Right forelimb (tissue), 1 donor: ENCODE data around the gene AMBRA1.

Experiments
- DNase-seq: peaks from one replicate; pipeline ENCODE4 v3.0.0-alpha.2; 2018

AMBRA1 gene

DNA sequence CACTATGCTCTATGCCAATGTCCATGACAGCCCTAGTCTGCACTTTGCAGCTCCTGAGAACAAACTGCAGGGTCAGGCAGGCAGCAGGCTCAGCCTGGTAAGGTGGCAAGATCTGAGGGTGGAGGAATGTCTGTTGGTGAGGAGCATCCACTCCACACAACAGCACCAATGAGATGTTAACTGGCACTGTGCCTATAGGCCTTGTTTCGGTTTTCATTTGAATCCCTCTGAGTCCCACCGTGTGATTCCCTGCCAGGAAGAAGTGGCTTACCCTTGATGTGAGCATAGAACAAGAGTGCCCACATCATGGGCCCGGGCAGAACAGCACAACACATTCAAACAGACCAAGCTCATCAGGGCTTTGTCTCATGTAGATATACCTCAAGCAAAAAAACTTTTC is 158.1 kb downstream of the AMBRA1 start:
- no peak for DNase-seq

DNA sequence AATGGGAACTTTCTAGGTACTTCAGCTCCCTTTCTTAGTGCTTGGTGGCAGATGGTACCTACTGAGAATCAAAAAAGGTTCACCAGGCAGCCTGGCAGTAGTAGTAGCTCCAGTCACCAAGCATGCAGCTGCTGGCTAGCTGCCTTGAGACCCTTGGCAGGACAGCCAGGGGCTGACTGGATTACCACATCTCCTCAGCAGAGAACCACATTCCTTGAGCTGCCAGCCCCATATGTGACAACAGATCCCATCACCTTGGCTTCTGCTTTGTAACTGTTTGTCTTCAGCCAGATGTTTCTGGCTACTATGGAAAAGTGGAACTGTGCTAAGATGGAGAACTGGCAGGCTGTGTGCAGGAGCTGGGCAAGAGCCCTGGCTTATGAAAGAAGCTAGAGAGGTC is 162.6 kb downstream of the AMBRA1 start:
- DNase-seq: no peak

DNA sequence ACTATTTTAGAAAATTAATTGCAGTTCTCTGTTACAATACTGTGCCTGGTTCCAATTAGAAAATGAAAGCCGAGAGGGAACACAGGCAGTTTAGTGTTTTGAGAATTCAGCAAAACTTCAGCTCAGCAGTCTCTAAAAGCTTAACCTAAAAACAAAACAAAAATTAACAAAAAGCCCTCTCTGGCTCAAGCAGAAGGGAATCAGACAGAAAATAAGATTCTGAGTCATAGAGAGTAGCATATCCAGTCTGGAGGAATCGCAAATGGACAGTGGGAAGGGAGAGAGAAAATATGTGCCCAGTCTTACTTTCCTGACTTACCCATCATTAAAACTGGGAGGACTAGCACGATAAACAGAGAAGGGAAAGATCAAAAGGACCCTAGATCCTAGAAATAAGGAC is 164.1 kb downstream of the AMBRA1 start:
- no peak for DNase-seq

DNA sequence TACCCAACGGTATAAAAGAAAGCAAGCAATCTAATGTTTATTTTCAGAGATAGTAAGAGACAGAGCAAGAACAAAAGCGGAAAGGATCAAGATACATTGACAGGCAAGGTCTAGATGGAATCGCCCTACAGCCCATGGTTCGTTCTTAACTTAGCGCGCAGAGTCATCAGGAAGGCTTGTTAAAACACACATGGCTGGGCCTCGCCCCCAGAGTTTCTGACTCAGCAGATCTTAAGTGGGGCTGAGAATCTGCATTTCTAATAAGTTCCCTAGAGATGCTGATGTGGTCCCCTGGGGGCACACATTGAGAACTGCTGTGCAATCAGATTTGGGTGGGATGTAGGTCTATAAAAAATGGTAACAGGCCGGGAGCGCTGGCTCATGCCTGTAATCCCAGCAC is 166.5 kb downstream of the AMBRA1 start:
- no peak for DNase-seq

DNA sequence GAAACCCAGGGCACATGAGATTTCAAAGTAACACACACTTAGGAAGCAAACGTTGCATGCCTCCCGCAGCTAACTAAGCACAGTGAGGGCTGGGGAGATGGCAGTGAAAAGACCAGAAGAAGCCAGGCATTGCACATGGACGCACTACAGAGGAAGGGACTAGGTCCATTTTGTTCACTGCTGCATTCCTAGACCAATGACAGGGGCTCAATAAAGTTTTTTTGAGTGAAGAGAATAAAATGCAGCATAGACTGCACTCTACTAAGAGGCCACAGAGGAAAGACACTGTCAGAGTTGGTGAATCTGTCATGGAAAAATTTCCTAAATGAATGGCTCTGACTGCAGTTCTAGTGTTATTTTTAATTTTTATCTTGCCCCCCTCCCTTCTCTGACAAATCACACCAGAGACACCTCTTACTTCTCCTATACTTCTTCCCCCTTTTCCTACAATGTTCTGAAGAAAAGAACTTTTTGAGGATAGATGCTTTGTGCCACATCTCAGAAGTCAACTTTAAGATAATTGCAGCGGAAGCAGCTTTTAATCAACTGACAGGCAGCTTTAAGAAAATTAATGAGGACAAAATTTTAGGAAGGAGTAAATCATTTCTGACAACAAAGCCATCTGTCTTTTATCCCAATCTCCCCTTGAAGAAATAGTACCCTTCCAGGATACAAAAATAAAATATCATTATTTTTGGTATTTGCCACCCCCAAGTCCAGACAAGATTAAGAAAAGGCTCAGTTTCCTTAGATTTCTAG is 167.4 kb downstream of the AMBRA1 start:
- DNase-seq: no peak

DNA sequence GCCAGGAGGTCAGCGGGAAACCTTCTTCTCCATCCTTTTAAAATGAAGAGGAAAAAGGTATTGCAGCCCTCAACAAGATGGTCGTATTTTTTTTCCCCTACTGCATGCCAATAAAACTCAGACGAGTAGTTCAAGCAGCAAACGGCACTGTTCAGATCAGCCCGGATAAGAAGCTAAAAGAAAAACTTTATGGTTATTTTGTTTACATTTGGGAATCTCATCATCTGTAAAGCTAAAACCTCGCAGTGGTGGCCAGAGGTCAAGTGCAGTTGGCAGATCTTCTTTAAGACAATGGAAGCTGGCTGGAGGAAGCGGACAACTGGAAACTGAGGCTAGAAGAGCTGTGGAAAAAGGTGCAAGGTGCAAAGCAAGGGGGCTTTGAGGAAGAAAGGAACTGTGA is 171.2 kb downstream of the AMBRA1 start:
- no peak for DNase-seq

DNA sequence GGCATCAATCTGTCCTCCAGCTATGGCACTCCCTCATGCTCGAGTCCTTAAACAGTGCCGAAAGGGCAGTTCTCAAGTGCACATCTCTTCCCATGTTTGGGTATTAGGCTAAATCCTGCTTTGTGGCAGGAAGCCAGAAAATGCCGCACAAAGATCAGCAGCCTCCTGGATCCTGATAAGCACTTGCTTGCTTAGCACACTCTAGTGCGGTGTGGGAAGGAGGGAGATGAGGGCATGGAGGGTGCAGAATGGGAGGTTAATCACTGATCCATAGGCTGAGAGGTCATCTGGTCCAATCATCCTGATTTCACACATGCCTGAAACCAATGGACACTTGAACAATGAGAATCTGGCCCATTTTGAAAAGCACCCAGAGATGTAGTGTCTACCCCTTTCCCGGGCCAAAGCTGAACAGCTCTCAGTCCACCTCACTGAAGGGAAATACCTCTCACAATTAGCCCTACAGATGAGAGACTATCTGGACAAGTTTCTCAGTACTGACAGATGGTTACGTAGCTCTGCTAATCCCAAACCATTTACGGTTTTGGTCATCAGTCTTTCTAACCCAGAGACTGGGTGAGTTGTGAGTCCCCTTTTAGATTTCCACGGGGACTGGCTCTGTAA is 172.5 kb downstream of the AMBRA1 start:
- no peak for DNase-seq

DNA sequence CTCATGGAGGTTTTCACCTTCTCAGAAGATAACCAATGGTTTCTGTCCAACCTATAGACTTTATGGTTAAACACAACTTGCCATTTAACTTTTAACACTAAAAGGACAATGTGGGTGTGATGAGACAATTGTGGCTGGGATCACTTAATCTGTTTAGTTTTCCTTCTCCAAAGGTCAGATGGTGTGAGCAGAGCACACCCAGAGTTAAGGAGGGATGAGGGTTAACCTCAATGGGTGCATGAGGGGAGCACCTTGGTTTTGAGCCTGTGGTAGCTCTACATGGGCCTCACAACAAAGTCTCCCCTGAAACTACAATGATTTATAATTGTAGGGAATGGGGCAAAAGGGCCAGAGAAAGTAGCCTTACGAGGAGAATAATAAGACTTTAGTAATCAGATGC is 173.3 kb downstream of the AMBRA1 start:
- DNase-seq: no peak

DNA sequence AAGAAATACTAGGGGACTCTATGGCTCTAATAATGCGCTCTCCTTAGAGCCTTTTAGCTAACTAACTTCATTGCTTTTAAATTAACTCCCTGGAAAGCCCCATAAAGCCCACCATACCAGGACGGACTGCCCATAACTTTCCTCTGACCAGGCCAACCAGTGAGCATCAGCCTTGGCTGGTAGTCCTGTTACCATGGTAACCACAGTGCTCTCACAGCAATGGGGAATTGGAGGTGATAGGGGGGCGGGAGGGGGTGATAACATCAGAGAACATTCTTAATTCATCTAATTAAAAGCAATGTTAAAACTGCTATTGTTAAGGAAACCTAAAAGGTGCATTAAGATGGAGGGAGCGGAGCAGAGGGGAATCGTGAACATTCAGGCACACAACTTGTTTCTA is 175.1 kb downstream of the AMBRA1 start:
- no peak for DNase-seq

DNA sequence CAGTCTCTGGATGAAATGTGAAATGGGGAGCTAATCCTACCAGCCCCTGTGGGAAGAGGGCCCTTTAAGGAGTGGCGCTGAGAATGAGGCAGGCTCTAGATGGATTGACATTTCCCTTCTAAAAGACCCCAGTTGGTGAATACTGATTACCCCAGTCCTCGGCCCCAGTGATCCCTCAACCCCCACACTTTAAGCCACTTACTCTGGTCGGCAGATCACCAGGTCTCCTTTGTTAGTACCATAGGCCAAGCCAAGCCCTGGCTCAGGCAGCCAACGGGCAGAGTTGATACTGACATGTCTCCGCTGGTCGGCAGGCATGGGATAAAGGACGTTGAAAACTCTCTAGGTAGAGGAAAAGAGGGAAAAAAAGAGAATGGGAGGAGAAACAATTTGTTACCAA is 176.1 kb downstream of the AMBRA1 start:
- no peak for DNase-seq

DNA sequence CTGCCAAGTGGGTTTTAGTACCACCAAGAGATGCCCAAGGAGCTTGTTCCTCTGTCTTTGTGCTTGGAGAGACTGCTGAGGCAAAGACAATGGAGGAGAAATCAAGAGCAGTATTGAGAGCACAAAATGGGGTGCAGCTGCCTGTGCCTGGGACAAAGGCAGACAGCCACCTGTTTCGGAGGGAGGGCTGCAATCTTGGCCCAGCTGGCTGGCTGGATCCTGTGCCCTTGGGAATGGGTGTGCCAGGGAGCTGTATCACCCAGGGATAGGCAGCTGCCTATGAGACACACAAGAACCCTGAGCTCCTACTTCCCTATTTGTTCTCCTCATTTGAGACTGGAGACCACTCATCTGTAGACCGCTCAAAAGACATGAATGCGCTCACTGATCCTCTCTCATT is 178.9 kb downstream of the AMBRA1 start:
- no peak for DNase-seq

DNA sequence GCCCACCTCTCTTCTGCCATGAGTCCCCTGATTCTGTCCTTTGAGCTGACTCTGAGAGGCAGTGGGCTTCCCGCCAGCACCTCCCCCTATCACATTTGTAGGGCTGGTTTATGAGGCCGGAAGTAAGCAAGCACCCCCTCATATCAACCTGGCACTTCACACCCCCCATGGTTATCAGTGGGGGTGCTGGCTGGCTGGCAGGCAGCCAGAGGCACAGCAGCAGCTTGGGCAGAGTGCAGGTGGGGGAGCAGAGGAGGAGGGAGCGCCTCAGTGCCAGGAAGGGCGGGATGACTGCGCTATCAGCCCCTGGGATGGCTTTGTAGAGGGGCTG is 179.4 kb downstream of the AMBRA1 start:
- no peak for DNase-seq

DNA sequence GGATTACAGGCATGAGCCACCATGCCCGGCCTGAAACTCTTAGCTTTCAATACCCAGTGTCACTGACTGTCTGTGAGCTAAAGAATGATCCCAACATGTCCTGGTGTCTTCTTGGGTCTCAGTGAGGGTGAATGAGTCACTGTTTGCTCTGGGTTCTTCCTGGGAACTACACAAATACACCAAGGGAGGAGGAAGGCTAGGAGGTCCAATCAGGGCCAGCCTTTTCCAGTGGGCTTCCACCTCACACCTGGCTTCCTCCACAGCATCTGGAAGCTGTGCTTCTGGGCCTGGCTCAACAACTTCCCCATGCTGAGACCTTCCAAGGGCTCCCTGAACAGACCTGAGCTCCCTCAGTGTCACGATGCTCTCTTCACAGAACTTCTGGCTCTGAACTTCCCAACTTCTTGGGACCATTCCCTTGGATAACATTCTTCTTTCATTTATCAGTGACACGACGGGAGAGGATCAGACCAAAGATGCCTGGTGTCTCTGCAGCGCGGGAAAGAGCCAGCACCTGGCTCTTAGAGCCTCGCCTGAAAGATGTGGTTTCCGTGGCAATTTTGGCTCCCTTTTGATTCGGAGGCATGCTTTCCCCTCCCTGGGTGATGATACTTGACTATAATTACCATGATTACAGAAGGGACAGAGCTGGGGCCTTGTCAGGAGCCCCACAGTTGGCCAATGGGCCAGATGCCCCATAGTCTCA is 179.9 kb downstream of the AMBRA1 start:
- no peak for DNase-seq

DNA sequence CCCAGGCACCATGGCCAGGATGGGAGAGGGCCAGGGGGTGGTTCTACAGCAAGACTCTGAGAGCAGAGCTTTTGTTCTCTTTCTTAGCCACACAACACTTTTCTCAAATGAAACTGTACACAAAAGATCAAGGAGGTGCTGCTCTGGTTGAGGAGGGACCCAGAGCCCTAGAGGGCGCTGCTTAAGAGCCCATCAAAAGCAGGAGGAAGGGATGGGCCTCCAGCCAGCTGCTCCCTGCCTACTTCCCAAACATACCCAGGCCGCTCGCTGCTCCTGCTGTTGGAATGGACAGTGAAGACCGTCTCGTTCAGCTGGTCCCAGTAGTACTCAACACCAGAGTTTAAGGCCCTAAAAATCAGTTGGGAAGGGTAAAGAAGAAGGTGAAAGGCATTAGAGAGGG is 183.8 kb downstream of the AMBRA1 start:
- DNase-seq: no peak

DNA sequence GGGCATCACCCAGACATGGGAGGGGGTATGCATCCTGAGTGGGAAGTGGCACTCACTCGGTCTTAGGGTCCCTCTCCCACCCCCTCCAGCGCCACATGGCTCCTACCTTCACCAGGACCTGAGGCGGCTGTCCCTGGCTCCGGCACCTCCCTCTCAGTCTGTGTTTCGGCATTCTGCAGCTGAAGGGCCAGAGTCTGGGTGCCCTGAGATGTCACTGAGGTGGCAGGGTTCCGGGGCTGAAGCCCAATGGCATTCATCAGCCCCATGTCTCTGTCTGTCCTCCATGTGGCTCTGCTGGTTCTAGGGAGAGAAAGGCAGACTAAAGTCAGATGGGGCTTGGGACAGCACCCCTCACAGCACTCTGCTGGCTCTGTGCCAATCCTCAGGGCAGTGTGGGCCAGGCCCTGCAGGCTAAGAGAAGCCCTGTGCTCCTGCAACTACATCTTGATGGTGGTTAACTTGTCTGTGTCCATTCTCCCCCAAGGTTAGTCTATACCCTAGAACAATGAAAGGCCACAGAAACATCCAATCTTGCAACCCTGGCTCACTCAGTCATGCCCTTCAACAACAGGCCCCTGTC is 185.3 kb downstream of the AMBRA1 start:
- DNase-seq: no peak

DNA sequence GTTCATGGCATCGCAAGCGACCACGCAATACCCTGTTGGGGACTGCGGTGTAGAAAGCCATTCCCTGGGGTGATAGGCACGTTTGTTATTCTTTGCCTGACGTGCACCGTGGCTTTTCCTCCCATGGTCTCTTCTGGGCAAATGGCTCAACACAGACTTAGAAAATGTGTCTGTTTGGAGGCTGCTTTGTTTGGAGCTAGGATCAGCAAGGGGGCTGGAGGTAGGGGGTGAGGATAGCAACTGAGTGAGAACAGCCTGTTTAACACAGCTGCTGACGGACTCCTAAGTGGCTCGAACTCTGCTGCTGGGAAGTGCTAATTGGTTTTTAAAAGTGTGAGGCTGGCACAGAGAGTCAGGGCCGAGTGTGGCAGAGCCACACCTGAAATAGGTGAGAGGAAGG is 186.2 kb downstream of the AMBRA1 start:
- no peak for DNase-seq

DNA sequence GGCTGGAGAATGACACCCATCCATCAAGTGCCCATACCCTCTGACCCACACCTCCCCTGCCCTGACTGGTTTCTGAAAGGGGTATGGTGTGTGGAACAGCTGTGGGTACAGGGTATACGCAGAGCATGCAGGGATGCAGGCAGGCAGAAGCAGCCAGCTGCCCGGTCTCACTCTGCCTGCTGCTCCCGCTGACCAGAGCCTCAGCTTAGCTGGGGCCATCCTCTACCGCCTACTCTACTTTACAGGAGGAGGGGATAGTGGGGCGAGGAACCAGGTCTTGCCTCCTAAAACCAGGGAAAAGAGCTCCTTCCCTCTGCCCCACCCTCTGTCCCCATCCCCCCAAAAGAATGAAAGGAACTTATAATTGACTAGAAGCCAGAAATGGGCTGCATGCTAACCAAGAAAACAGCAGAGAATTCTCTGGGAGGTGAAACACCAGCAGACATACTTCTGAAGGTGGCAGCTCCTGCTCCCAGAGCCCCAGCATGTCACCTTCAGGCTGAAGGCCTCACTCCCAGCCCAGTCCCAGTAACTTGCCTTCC is 189.3 kb downstream of the AMBRA1 start:
- DNase-seq: no peak

DNA sequence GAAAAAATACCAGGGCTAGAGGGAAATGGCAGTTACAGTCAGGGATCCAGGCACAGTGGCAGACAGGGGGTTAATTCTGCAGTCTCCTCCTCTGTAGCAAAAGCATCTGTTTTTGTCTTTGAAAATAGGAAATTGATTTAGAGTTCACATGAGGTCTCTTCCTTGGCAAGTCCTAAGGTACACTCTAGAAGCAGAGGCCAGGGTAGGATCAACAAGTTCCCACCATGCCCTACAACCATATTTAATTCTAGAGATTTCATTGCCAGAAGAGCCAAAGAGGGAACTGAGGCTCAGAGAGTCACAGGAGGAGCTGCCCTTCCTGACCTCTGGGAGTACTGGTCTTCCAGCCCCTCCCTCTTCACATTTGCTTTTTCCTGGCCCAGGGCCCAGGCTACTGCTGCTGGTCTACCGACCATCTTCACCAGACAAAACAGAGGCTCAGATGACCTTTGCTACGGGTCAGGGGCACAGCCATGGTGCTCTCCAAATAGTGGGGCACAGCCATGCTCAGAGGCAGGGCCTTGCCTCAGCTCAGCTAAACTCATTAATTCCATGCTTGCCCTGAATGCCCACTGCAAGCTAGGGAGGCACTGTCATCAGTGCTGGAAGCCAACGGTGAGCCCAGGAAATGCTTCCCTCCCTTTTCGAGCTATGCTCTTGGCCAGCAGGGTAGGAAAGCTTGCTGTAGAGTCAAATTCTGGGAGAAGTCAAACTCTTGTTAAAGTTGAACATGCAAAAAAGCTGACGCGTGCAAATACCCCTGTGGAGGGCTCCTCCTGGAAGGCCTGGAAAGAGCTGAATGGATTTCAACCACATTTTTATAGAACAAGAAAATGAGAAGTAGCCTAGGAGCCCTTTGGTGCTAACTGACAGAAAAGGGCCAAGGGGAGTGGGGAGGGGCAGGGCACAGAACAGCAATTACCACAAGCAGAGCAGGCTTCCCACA is 190.6 kb downstream of the AMBRA1 start:
- DNase-seq: no peak

DNA sequence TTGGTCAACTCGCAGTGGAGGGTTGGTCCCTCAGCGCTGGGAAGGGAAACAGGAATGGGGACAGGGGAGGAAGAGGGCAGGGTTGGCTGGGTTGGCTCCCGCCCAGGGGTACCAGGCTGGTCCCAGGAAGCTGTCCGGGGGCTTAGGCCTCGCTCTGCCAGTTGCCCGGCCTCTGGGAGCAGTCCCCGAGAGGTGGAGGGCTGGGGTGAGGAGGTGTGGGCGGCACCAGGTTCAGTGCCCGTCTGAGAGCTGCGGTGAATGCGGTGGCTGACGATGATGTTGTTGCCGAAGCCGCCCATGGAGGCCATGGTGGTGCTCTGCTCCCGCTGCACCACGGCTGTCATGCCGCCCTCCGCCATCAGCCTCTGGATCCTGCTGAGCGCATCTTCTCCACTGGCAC is 196.3 kb downstream of the AMBRA1 start:
- no peak for DNase-seq

DNA sequence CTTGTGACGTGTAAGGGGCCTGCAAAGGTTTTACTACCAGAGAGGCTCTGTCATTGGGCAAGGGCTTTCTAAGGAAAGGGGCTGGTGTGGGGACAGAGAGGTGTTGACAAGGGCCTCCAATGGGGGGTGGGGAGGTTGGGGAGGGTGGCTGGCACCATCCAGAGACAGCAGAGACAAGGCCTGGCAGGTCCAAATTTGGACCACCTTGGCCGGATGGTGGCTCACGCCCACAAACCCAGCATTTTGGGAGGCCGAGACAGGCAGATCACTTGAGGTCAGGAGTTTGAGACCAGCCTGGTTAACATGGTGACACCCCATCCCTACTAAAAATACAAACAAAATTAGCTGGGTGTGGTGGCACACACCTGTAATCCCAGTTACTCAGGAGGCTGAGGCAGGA is 200.1 kb downstream of the AMBRA1 start:
- no peak for DNase-seq

DNA sequence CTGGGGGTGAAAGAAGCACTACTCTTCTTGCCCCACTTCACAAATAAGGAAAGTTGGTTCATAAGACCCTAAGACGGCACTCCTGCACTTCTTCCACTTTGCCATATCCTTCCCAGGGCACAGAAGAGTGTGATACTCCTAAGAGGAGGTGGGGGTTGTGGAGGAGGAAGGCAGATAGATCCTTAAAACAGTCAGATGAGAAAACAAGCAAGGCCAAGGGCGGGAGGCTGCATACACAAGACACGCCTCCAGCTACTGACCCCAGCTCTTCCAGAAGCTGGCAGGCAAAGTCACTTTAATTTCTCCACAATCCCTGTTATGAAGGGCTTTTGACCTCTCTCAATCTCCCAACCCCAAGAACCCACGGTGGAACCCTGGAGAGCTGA is 200.6 kb downstream of the AMBRA1 start:
- DNase-seq: no peak

DNA sequence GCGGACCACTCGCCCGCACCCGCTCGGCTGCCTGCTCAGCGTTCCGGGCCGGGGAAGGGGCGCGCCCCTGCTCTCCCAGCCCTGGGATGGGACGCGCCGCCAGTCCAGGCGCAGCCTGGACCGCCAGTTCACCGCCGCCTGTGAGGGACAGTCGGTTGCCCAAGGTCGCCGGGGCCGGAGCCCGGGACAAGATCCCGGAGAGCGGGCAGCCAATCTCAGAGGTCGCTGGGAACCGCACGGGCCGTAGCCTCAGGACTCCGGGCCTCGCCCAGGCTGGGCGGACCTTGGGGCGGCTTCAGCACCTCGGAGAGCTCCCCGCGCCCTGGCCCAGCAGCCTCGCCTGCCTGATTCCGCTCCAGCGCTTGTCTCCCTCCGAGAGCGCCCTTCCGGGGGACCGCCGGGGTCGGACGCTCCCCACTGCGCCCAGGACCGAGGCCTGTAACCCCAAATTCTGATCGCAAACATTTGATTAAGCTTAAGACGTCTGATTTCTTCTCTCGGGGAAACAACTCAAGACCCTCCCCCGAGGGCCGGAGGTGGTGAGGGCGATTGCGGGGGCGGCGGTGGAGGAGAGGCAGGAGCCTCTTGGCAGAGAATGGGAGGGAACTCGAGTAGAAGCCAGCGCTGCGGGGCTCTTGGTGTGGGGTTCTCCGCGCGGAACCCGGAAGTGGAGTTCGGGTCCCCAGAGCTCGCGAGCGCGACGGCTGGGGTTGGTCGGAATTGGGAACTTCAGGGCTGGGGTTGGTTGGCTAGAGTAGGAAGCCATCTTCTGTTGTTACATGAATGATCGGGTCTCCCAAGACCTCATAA is 201.2 kb downstream of the AMBRA1 start:
- DNase-seq: peak; percentile 91
